SJCRH30 (cell line): ENCODE data around the gene CRACR2B. TPM values are rescaled to one million over a fixed set of nuclear protein-coding genes. Genes with fewer than 3 reads are reported as not detected.

Experiments
- DNase-seq, 2 experiments: peaks; one replicate each; pipeline ENCODE4 v3.0.0-alpha.2; 2015 to 2020
- H3K27ac ChIP-seq: fragments of 250-450 bp; sonication (Bioruptor Pico); 2 replicates; pipeline ENCODE4 v1.5.1; 2020; ENCODE audit warnings: mild to moderate bottlenecking, moderate library complexity
- H3K27me3 ChIP-seq: fragments of 250-450 bp; sonication (Bioruptor Pico); 2 replicates; pipeline ENCODE4 v1.5.1; 2020; ENCODE audit warnings: mild to moderate bottlenecking, moderate library complexity
- H3K36me3 ChIP-seq: fragments of 250-450 bp; sonication (Bioruptor Pico); 2 replicates; pipeline ENCODE4 v1.5.1; 2020; ENCODE audit warnings: mild to moderate bottlenecking, moderate library complexity
- H3K4me1 ChIP-seq: fragments of 250-450 bp; sonication (Bioruptor Pico); 2 replicates; pipeline ENCODE4 v1.5.1; 2020; ENCODE audit warnings: mild to moderate bottlenecking, moderate library complexity
- H3K4me3 ChIP-seq: fragments of 250-450 bp; sonication (Bioruptor Pico); 2 replicates; pipeline ENCODE4 v1.5.1; 2020; ENCODE audit warnings: mild to moderate bottlenecking, moderate library complexity
- H3K9me3 ChIP-seq: fragments of 250-450 bp; sonication (Bioruptor Pico); replicated peaks from 2 replicates; pipeline ENCODE4 v1.5.1; 2020; ENCODE audit warnings: mild to moderate bottlenecking, moderate library complexity
- total RNA-seq: library from RNA; depleted of rRNA; stranded (reverse); fragments of >200 nt; shearing (Covaris generic); gene quantifications from 2 replicates; pipeline ENCODE4 v1.2.3, GENCODE V29; 2014

Gene CRACR2B
- total RNA-seq, 1 experiment from 2014 or later: 1.9 TPM

- H3K4me1 ChIP-seq: peaks cover 28% of the 10 kb centered on the region
- no peaks in the 10 kb centered on the region for H3K36me3 ChIP-seq
- no peak overlapping the region for H3K27ac ChIP-seq
- no peak overlapping the region for H3K4me3 ChIP-seq
- DNase-seq: no peak
- no peaks in the 10 kb centered on the region for H3K27me3 ChIP-seq
- no peaks in the 10 kb centered on the region for H3K9me3 ChIP-seq
Measured at GRCh38 chr11:863023-863909, 35.5 kb downstream of the CRACR2B start.

- Histone ChIP-seq H3K27ac (no peak overlapping the region), H3K9me3 (no peaks in the 10 kb centered on the region), H3K36me3 (no peaks in the 10 kb centered on the region), H3K4me1 (peaks cover 28% of the 10 kb centered on the region), H3K27me3 (no peaks in the 10 kb centered on the region), H3K4me3 (no peak overlapping the region)
- DNase-seq: no peak
Measured at GRCh38 chr11:863910-864827, 36.5 kb downstream of the CRACR2B start.

- H3K36me3 ChIP-seq: no peaks in the 10 kb centered on the region
- no peak overlapping the region for H3K27ac ChIP-seq
- no peak for DNase-seq
- H3K4me1 ChIP-seq: peaks cover 23% of the 10 kb centered on the region
- no peaks in the 10 kb centered on the region for H3K9me3 ChIP-seq
- no peaks in the 10 kb centered on the region for H3K27me3 ChIP-seq
- H3K4me3 ChIP-seq: no peak overlapping the region
Measured at GRCh38 chr11:864898-865297, 37.2 kb downstream of the CRACR2B start.

- DNase-seq: no peak
- H3K4me1 ChIP-seq: peaks cover 19% of the 10 kb centered on the region
- no peak overlapping the region for H3K27ac ChIP-seq
- no peak overlapping the region for H3K4me3 ChIP-seq
- no peaks in the 10 kb centered on the region for H3K9me3 ChIP-seq
- no peaks in the 10 kb centered on the region for H3K36me3 ChIP-seq
- no peaks in the 10 kb centered on the region for H3K27me3 ChIP-seq
Measured at GRCh38 chr11:865462-866430, 38.0 kb downstream of the CRACR2B start.

GRCh38 chr11:866481-866880 lies 38.8 kb downstream of the CRACR2B start:
- no peak for DNase-seq
- no peak overlapping the region for H3K4me3 ChIP-seq
- peaks cover 12% of the 10 kb centered on the region for H3K4me1 ChIP-seq
- H3K9me3 ChIP-seq: no peaks in the 10 kb centered on the region
- no peaks in the 10 kb centered on the region for H3K27me3 ChIP-seq
- H3K36me3 ChIP-seq: no peaks in the 10 kb centered on the region
- H3K27ac ChIP-seq: no peak overlapping the region

GRCh38 chr11:867856-868358 lies 40.2 kb downstream of the CRACR2B start:
- Histone ChIP-seq H3K9me3 (no peaks in the 10 kb centered on the region), H3K4me3 (no peak overlapping the region), H3K27me3 (no peaks in the 10 kb centered on the region), H3K36me3 (no peaks in the 10 kb centered on the region), H3K27ac (no peak overlapping the region), H3K4me1 (peaks cover 8% of the 10 kb centered on the region)
- DNase-seq: no peak

GRCh38 chr11:868394-868793 lies 40.7 kb downstream of the CRACR2B start:
- Histone ChIP-seq H3K4me1 (peaks cover 13% of the 10 kb centered on the region), H3K27me3 (no peaks in the 10 kb centered on the region), H3K4me3 (no peak overlapping the region), H3K36me3 (no peaks in the 10 kb centered on the region), H3K27ac (no peak overlapping the region), H3K9me3 (no peaks in the 10 kb centered on the region)
- DNase-seq: no peak

- peaks cover 17% of the 10 kb centered on the region for H3K4me1 ChIP-seq
- no peak overlapping the region for H3K27ac ChIP-seq
- H3K36me3 ChIP-seq: no peaks in the 10 kb centered on the region
- no peaks in the 10 kb centered on the region for H3K9me3 ChIP-seq
- no peaks in the 10 kb centered on the region for H3K27me3 ChIP-seq
- H3K4me3 ChIP-seq: no peak overlapping the region
- DNase-seq: no peak
Measured at GRCh38 chr11:868802-869201, 41.1 kb downstream of the CRACR2B start.

- Histone ChIP-seq H3K36me3 (no peaks in the 10 kb centered on the region), H3K27me3 (no peaks in the 10 kb centered on the region), H3K4me1 (peaks cover 23% of the 10 kb centered on the region), H3K4me3 (no peak overlapping the region), H3K9me3 (no peaks in the 10 kb centered on the region), H3K27ac (no peak overlapping the region)
- DNase-seq: no peak
Measured at GRCh38 chr11:869399-870126, 41.8 kb downstream of the CRACR2B start.

- DNase-seq: no peak
- Histone ChIP-seq H3K4me1 (peaks cover 23% of the 10 kb centered on the region), H3K27ac (no peak overlapping the region), H3K9me3 (no peaks in the 10 kb centered on the region), H3K27me3 (no peaks in the 10 kb centered on the region), H3K4me3 (no peak overlapping the region), H3K36me3 (no peaks in the 10 kb centered on the region)
Measured at GRCh38 chr11:870127-870413, 42.4 kb downstream of the CRACR2B start.

- no peak overlapping the region for H3K27ac ChIP-seq
- no peaks in the 10 kb centered on the region for H3K27me3 ChIP-seq
- H3K4me3 ChIP-seq: no peak overlapping the region
- H3K9me3 ChIP-seq: no peaks in the 10 kb centered on the region
- H3K36me3 ChIP-seq: no peaks in the 10 kb centered on the region
- DNase-seq: no peak
- peaks cover 23% of the 10 kb centered on the region for H3K4me1 ChIP-seq
Measured at GRCh38 chr11:870418-870817, 42.7 kb downstream of the CRACR2B start.

GRCh38 chr11:871472-871871 lies 43.8 kb downstream of the CRACR2B start:
- Histone ChIP-seq H3K27me3 (no peaks in the 10 kb centered on the region), H3K4me3 (no peak overlapping the region), H3K27ac (no peak overlapping the region), H3K36me3 (no peaks in the 10 kb centered on the region), H3K4me1 (peaks cover 23% of the 10 kb centered on the region), H3K9me3 (no peaks in the 10 kb centered on the region)
- DNase-seq: no peak

GRCh38 chr11:872799-873198 lies 45.1 kb downstream of the CRACR2B start:
- peaks cover 23% of the 10 kb centered on the region for H3K4me1 ChIP-seq
- peak overlapping the region; percentile 84 for H3K27ac ChIP-seq
- no peaks in the 10 kb centered on the region for H3K9me3 ChIP-seq
- no peaks in the 10 kb centered on the region for H3K36me3 ChIP-seq
- peak in 1 of 2 experiments; percentile 44 for DNase-seq
- no peaks in the 10 kb centered on the region for H3K27me3 ChIP-seq
- no peak overlapping the region for H3K4me3 ChIP-seq

GRCh38 chr11:873706-874105 lies 46.0 kb downstream of the CRACR2B start:
- Histone ChIP-seq H3K4me3 (no peak overlapping the region), H3K27ac (peak overlapping the region; percentile 84), H3K27me3 (no peaks in the 10 kb centered on the region), H3K36me3 (peaks cover 4% of the 10 kb centered on the region; the same call in 1 of the 2 replicates), H3K4me1 (peaks cover 23% of the 10 kb centered on the region), H3K9me3 (no peaks in the 10 kb centered on the region)
- DNase-seq: peak; percentile 63 to 80
